ENCODE data around the gene PLXNA3. TPM values are rescaled to one million over a fixed set of nuclear protein-coding genes. Genes with fewer than 3 reads are reported as not detected.
A peak's percentile ranks its signal among the peaks of the same experiment; 100 is the strongest.
"Not testable (repeated sequence)": the region's sequence is repeated elsewhere in the genome, so short reads cannot be mapped to it uniquely, and the experiment has no call there.

PLXNA3 gene
- polyA plus RNA-seq, 1 donor = 41.3 TPM

- no peak for DNase-seq
These were observed 24.0 kb downstream of the PLXNA3 start for GRCh38 chrX:154481911-154482601.

- no peak for DNase-seq
These were observed 24.7 kb downstream of the PLXNA3 start for GRCh38 chrX:154482786-154483185.

DNA sequence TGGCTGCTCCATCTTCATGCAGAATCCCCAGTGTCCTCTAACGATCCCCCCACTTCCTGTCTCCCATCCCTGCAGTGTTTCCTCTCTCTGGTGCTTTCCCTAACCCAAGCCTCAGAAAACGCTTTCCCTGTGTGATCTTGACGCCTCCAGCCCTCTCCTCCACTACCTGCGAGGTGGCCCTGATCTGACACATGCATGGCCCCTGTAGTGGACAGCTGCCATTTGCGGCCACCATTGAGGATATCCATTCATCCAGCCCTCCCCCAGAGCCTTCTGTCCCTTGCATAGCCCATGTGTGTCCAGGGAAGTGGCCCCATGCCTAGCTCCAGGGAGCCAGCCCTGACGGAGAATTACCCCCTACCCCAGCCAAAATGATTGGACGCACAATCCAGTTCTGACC, 25.2 kb downstream of the PLXNA3 start:
- DNase-seq = no peak

DNA sequence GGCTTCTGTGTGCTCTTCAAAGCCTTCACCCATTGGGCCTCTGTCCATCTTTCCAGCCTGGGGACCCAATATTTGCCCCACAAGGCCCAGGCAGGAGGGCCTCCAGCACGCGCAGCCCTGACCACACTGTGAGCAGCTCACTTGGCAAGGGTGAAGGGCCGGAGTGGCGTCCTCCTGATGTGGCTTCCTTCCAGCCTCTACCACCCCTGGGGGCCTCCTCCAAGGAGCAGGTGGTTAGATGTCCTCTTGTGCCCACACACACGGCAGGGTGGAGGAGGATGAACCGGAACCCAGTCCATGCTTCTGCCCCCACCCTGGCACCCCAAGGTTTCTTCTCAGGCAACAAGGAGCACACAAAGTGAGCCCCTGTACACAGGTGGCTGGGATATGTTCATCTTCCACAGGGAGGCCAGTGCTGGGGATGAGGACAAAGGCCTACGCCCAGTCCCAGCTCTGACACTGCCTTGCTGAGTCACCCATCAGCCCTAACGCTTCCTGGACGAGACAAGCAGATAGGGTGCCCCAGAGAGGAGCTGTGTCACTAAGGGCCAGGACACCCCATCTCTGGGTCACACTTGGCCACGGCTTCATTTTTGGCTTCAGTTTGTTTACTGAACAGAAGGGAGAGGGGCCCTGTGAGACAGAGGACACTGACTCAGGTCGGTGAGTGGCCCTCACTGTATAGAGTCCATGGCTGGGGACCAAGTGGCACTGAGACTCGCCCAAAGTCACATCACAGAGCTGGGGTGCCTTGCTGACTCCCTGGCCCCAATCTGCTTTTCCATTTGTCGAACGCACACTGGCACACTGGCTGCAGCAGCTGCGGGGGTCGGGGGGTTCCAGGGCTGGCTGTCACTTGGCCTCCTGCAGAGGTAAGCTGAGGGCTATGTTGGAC, 26.4 kb downstream of the PLXNA3 start:
- no peak for DNase-seq

DNA sequence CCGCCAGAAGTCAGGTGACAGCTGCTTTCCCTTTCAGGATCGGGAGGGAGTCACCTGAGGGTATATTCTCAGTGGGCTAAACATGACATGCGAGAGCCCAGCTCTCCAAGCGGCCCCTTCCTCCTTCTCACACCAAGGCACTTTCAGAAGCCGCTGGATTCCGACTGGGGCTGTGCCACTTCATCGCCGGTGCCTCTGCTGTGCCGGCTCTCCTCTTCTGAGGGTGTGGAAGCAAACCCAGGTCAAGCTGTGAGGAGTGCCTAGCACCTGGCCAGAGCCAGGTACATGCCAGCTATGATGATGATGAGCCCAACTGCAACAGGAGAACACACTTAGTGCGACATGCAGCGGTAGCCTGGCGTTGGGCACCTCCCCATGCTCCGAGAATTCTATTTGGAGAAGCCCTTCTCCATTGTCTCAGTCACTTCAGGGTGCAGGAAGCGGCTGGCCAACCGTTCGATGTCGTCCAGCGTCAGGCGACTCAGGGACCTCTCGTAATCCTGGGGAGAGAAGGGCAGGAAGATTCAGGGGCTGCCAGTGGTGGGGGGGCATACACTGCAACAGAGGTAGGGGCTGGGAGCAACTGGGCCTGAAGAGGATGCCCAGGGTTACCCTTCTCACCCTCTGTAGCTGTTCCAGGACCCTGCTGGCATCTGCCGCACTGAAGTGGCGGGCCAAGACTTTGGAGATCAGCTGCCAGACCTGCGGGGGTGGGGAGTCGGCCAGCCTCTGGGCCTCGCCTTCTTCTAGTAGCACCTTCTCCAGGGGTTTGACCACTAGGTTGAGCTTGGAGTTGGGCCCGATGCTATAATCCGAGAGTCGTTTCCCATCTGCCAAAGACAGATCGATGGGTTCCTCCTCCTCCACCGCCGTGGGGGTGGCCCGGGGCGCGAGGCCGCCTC, 27.3 kb downstream of the PLXNA3 start:
- DNase-seq = no peak

GRCh38 chrX:154486052-154486395, 27.9 kb downstream of the PLXNA3 start:
- DNase-seq = no peak

- DNase-seq = no peak
These were observed 28.5 kb downstream of the PLXNA3 start, which contains the start of gene UBL4A for GRCh38 chrX:154486396-154487207. TSS of gene UBL4A (minus strand) at chrX:154486615. CDS start at chrX:154486584, 31 bp downstream.

DNA sequence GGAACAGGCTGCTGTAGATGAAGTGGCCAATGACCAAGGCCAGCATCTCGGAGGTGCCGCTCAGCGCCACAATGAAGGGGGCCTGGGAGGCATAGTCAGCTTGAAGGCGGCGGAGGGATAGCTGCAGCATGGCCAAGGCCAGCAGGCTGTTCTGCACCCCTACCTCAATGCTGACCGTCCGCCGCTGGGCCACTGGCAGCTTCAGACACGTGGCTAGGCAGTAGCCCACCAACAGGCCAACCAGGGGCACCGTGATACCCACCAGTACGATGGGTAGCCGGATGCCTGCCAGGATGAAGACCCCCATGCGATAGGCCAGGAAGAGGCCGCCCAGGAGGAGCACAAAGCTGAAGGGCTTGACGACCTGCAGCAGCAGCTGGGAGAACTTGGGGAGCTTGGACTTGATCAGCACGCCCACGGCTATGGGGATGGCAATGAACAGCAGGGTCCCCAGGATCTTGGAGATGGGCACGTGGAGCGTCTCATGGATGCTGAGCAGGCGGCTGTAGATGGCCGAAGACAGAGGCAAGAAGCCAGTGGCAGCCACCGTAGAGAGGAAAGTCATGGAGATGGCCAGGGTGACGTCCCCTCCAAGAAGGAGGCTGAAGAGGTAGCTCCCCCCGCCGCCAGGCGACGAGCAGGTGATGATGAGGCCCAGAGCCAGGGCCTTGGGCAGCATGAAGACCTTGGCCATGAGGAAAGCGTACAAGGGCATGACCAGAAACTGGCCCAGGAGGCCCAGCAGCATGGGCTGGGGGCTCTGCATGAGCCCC, 29.6 kb downstream of the PLXNA3 start:
- no peak for DNase-seq

DNA sequence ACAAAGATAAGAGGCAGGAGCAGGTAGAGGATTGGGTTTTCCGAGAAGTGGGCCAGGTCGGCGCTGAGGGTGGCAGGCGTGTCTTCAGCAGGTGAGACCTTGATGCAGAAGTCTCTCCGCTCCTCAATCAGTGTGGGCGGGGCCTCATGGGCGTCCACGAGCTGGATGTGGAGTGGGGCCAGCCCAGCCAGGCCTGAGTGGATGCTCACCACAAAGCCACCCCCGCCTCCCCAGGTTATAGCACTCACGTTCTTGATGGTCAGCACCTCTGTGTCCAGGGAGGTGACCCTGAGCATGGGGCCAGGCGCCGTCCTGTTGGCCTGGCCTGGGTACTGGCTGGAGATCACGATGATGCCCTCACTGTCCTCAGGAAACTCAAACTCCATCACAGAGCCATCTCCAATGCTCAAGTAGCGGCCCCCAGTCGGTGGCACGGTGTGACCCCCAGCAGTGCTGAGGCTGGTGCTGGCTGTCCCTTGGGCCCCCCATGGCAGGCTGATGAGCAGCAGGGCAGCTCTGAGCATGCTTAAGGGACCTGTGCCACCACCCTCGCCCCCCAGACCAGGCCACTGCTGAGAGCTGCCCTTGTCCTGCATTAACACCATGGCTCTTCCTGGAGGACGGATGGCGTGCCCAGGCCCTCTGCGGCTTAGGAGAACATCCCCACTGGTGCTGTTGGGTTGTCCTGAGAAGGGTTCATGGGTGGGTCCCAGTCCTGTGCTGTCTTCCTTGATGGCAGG, 30.4 kb downstream of the PLXNA3 start:
- no peak for DNase-seq

DNA sequence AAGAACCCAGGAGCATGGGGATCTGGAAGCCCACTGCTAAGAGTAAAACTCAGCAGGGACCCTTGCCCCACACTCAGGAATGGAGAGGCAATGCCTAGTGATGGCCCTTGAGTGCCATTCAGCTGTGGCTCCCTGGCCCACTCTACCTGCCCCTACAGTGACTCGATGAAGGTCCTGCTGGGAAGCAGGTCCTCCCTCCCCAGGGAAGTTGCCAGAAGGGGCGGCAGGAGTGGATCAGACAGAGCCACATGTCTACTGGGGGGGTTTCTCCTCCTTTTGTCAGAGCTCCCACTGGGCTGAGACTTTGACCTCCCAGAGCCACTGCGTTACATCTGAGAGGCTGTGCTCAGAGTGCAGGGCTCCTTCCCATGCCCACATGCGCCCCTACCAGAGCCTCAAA, 31.1 kb downstream of the PLXNA3 start:
- DNase-seq = no peak

DNA sequence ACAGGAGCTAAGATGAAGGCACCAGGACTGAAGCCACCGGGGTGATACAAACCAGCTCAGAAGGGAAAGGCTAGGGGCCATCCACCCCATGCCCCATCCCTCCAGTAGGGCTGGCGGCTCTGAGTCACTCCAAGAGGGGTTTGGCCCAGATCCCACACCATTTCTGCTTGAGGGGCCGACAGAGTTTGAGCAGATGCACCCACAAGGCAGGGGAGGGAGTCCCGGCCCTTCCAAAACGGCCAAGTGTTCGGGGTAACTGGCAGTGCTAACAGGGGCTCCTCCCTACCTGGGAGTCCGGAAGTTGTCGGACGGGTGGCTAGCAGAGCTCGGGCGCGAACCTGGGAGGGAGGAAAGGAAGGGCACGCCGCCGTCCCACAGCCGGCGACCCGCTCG, 31.9 kb downstream of the PLXNA3 start:
- no peak for DNase-seq

DNA sequence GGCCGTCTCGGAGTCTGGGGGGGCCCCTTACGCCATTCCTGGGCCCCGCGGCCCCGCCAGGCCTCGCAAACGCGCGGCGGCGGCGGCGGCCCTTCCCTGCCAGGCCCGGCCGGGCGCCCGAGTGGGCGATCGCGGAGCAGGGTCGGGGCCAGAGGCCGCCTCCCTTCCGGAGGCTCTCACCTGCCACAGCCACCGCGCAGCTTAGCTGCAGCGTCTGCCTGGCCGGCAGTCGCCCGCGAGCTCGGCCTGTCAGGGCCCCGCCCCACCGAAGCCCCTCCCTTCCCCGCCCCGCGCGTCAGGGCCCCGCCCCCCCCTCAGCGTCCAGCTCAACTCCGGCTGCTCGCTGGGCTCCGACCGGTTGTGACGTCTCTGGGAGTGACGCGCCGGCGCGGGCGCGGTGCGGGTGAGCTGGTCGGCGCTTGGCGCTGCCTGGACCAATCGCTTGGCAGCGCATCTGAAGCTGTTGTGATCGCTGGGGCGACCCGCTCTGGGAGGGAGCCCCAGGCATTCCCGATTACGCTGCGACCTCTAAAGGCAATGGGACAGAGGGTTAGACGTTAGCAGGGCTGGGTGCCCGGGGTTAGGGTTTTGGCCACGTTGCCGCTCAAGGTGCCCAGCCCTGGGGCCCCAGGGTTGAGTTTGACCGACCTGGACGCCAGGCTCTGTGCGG, 32.5 kb downstream of the PLXNA3 start, which contains the start of gene SLC10A3:
Gene SLC10A3 (minus strand): TSS at position 216 of the 670 bp plus-strand sequence. CDS start 1,689 bp downstream, outside the sequence.
- DNase-seq = peak; percentile 90

DNA sequence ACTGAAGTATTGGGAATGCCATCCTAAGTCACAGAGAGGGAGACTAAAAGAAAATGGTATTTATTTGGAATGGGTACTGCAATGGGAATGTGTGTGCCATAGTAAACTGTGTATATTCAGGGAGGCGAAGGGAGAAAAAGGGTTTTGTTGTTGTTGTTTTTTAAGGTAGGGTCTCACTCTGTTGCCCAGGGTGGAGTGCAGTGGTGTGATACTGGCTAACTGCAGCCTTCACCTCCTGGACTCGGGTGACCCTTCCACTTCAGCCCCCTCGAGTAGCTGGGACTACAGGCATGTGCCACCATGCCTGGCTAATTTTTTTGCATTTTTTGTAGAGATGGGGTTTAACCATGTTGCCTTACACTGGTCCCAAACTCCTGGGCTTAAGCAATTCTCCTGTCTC, 36.6 kb downstream of the PLXNA3 start:
- DNase-seq = no peak

- DNase-seq = no peak
These were observed 37.4 kb downstream of the PLXNA3 start for GRCh38 chrX:154495472-154495922.

GRCh38 chrX:154496591-154497137, 38.6 kb downstream of the PLXNA3 start:
- DNase-seq = not testable (repeated sequence)

DNA sequence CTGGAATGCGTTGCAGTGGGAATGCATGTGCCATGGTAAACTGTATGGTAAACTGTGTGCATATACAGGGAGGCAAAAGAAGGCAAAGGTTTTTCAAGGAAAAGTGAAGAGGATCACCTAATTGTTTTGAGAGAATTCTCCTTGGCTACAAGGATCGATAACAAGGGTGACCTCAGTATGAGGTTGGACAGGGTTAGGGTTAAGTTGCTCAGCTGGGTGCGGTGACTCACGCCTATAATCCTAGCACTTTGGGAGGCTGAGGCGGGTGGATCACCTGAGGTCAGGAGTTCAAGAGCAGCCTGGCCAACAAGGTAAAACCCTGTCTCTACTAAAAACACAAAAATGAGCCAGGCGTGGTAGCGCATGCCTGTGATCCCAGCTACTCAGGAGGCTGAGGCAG, 43.3 kb downstream of the PLXNA3 start:
- not testable (repeated sequence) for DNase-seq

- DNase-seq = no peak
These were observed 44.0 kb downstream of the PLXNA3 start for GRCh38 chrX:154502098-154502497.

- DNase-seq = no peak
These were observed 44.9 kb downstream of the PLXNA3 start for GRCh38 chrX:154502989-154503388.

- DNase-seq = no peak
These were observed 47.7 kb downstream of the PLXNA3 start for GRCh38 chrX:154505734-154506133.
